GM21576 (cell line): Measurements from ENCODE around the gene CPO.
"Not testable (repeated sequence)": the region's sequence is repeated elsewhere in the genome, so short reads cannot be mapped to it uniquely, and the experiment has no call there.

ENCODE experiments used
- ATAC-seq: cut with Tn5 transposase; IDR thresholded peaks from one replicate; pipeline ENCODE4 v1.9.1; 2021; ENCODE audit warnings: mild to moderate bottlenecking, moderate library complexity; ENCODE audit not compliant: unreplicated experiment

CPO gene

GRCh38 chr2:206939340-206939739 lies at the start of gene CPO:
Gene CPO (plus strand): TSS chr2:206939518. CDS start chr2:206939600, 82 bp downstream.
- ATAC-seq, result no peak

GRCh38 chr2:206890179-206890578 lies 49.1 kb upstream of the CPO start:
- ATAC-seq, result no peak

GRCh38 chr2:206890926-206891325 lies 48.4 kb upstream of the CPO start:
- ATAC-seq, result no peak

- ATAC-seq, result no peak
Measured at GRCh38 chr2:206915121-206915520, 24.2 kb upstream of the CPO start.

GRCh38 chr2:206918263-206918662 lies 21.1 kb upstream of the CPO start:
- ATAC-seq, result no peak

- no peak for ATAC-seq
Measured at GRCh38 chr2:206920310-206920709, 19.0 kb upstream of the CPO start.

- ATAC-seq, result no peak
Measured at GRCh38 chr2:206920951-206921350, 18.4 kb upstream of the CPO start.

- ATAC-seq, result no peak
Measured at GRCh38 chr2:206921529-206921928, 17.8 kb upstream of the CPO start.

- no peak for ATAC-seq
Measured at GRCh38 chr2:206935991-206936842, 3.1 kb upstream of the CPO start.

- no peak for ATAC-seq
Measured at GRCh38 chr2:206936843-206937230, 2.5 kb upstream of the CPO start.

GRCh38 chr2:206937555-206937954 lies 1.8 kb upstream of the CPO start:
- peak; percentile 93 for ATAC-seq

GRCh38 chr2:206940546-206940945 lies 1.2 kb downstream of the CPO start:
- ATAC-seq, result no peak

GRCh38 chr2:206942592-206943478 lies 3.5 kb downstream of the CPO start:
- ATAC-seq, result no peak

- ATAC-seq, result not testable (repeated sequence)
Measured at GRCh38 chr2:206953404-206953803, 14.1 kb downstream of the CPO start.

GRCh38 chr2:206955253-206955652 lies 15.9 kb downstream of the CPO start:
- ATAC-seq, result no peak

- no peak for ATAC-seq
Measured at GRCh38 chr2:206958261-206958660, 18.9 kb downstream of the CPO start.

GRCh38 chr2:206962966-206963365 lies 23.6 kb downstream of the CPO start:
- ATAC-seq, result no peak

- no peak for ATAC-seq
Measured at GRCh38 chr2:206968134-206969086, 29.1 kb downstream of the CPO start.

GRCh38 chr2:206969192-206969591 lies 29.9 kb downstream of the CPO start:
- no peak for ATAC-seq

- ATAC-seq, result no peak
Measured at GRCh38 chr2:206970589-206971360, 31.5 kb downstream of the CPO start.
